Pancreas (tissue), 10 donors: Measurements from ENCODE around the gene IFNGR2. TPM values are rescaled to one million over a fixed set of nuclear protein-coding genes. Genes with fewer than 3 reads are reported as not detected.

Experiments used
- ATAC-seq, 4 donors: fragments of 200-7000 bp; cut with Tn5 transposase; one replicate each; pipeline versions ENCODE4 v1.8.0 to v1.9.1; 2020; ENCODE audit warnings: mild to moderate bottlenecking in 4 of 4, moderate library complexity in 4 of 4
- DNase-seq, 6 donors: peaks; one replicate each; pipeline ENCODE4 v3.0.0-alpha.2; 2020
- FAIRE-seq: peaks from 2 replicates; lab custom pipeline; 2012; peaks lifted over from hg19 to GRCh38; lab: Jason Lieb, UNC
- H3K27ac ChIP-seq, 4 donors: fragments of 200-600 bp; sonication (generic); 1 replicate in 3 of 4; 2 replicates in 1 of 4; pipeline versions ENCODE4 v1.5.0 to v1.8.0; 2020
- H3K27me3 ChIP-seq, 4 donors: fragments of 200-600 bp; one replicate each; pipeline ENCODE4 v1.8.0; 2021
- H3K36me3 ChIP-seq, 3 donors: fragments of 200-600 bp; sonication (generic) in 1 of 3; one replicate each; pipeline versions ENCODE4 v1.5.0 to v1.8.0; 2020 to 2021
- H3K4me1 ChIP-seq, 3 donors: fragments of 200-600 bp; one replicate each; pipeline ENCODE4 v1.8.0; 2021
- H3K4me3 ChIP-seq, 4 donors: fragments of 200-600 bp; sonication (generic) in 2 of 4; one replicate each; pipeline versions ENCODE4 v1.5.0 to v1.8.0; 2020 to 2021
- H3K9me3 ChIP-seq, 4 donors: fragments of 200-600 bp; one replicate each; pipeline ENCODE4 v1.8.0; 2021
- CTCF ChIP-seq, 4 donors: fragments of 200-600 bp; sonication (generic) in 3 of 4; IDR thresholded peaks; one replicate each; pipeline versions ENCODE4 v1.5.0 to v1.8.0; 2021; ENCODE audit warnings: antibody characterized with exemption in 4 of 4
- WGBS, 2 donors: extraction: QIAGEN DNeasy Blood & Tissue Kit; methylation state at CpG; one replicate each; pipeline ENCODE4 v1.1.7; 2013; 5-methylcytosine and 5-hydroxymethylcytosine counted together
- intact Hi-C, 3 donors: fragments of 100-400 bp; cut with DNase I; formaldehyde crosslinking; loops; one replicate each; pipeline versions ENCODE4 v1.11.1 to v1.14.2; 2022
- polyA plus RNA-seq, 2 donors: library from polyadenylated mRNA; stranded (reverse); fragments of 200-250 nt; gene quantifications; one replicate each; pipeline ENCODE4 v1.2.3, GENCODE V29; 2013
- total RNA-seq, 6 donors: library from RNA; stranded (reverse); fragmentation: NEBNext Ultra II Directional in 4 of 6; extraction: Animal tissue kit (Norgen Biotek cat#: 25700) in 4 of 6; gene quantifications; one replicate each; pipeline versions ENCODE4 v1.2.1 to v1.2.4, GENCODE V29; 2021 to 2023
- donor health status: healthy with polysubstance abuse.
- donor health status: DM: no; HTN: no; CAD: no; lungs with moderate emphysema.
- donor health status: DM: no; HTN: no; CAD: no.
- donor health status: control.
- donor health status: control.
- donor health status: Bipolar disorder and iron deficiency.
- donor health status: DM: yes; HTN: yes; CAD: no.
- donor health status: DM: no; HTN: no; CAD: no.
- donor health status: DM: no; HTN: no; CAD: no.
- donor health status: DM: yes; HTN: yes; CAD: no.

The IFNGR2 gene
- total and polyA plus RNA-seq, 8 donors, result 10.1 to 56.5 (median 19.9) TPM

- intact Hi-C loops, result no loop called here
- 90 to 92% methylated on average over 1 of the region's 1 CpG for WGBS, 2 donors
- Histone ChIP-seq H3K27me3 (no peaks in the 10 kb centered on the region), H3K27ac (no peak overlapping the region), H3K4me3 (no peak overlapping the region), H3K9me3 (no peaks in the 10 kb centered on the region), H3K4me1 (no peaks in the 10 kb centered on the region), H3K36me3 (peaks cover 0 to 19% (median 0%) of the 10 kb centered on the region in 3 donors)
- peak in 1 of 4 donors; percentile 25 for ATAC-seq
- no peak for FAIRE-seq
- no peak for TF ChIP-seq CTCF (IDR thresholded peaks at IDR 0.05)
- no peak for DNase-seq
Observed at GRCh38 chr21:33451634-33452071, 48.4 kb downstream of the IFNGR2 start.

- ATAC-seq (no peak), FAIRE-seq (no peak), DNase-seq (no peak)
- Histone ChIP-seq H3K4me3 (no peak overlapping the region), H3K9me3 (no peaks in the 10 kb centered on the region), H3K27me3 (no peaks in the 10 kb centered on the region), H3K27ac (no peak overlapping the region), H3K4me1 (no peaks in the 10 kb centered on the region), H3K36me3 (peaks cover 0 to 19% (median 0%) of the 10 kb centered on the region in 3 donors)
- intact Hi-C loops, result no loop called here
- no peak for TF ChIP-seq CTCF (IDR thresholded peaks at IDR 0.05)
- WGBS, 2 donors, result 88 to 89% methylated on average over 3 of the region's 3 CpGs
Observed at GRCh38 chr21:33452362-33452761, 49.1 kb downstream of the IFNGR2 start.

- intact Hi-C loops, result no loop called here
- Histone ChIP-seq H3K27me3 (no peaks in the 10 kb centered on the region), H3K4me3 (no peak overlapping the region), H3K4me1 (no peaks in the 10 kb centered on the region), H3K36me3 (peaks cover 0 to 26% (median 3%) of the 10 kb centered on the region in 3 donors), H3K27ac (no peak overlapping the region), H3K9me3 (no peaks in the 10 kb centered on the region)
- WGBS, 2 donors, result 81% methylated on average over 6 of the region's 6 CpGs
- no peak for ATAC-seq
- FAIRE-seq, result no peak
- no peak for DNase-seq
- no peak for TF ChIP-seq CTCF (IDR thresholded peaks at IDR 0.05)
Observed at GRCh38 chr21:33455686-33456446, 52.7 kb downstream of the IFNGR2 start.

- WGBS, 2 donors, result 97% methylated on average over 3 of the region's 3 CpGs
- DNase-seq (no peak), ATAC-seq (no peak), FAIRE-seq (no peak)
- Histone ChIP-seq H3K9me3 (no peaks in the 10 kb centered on the region), H3K4me1 (peaks cover 0 to 3% (median 0%) of the 10 kb centered on the region in 3 donors), H3K27me3 (no peaks in the 10 kb centered on the region), H3K4me3 (no peak overlapping the region), H3K36me3 (peaks cover 0 to 26% (median 3%) of the 10 kb centered on the region in 3 donors), H3K27ac (no peak overlapping the region)
- no peak for TF ChIP-seq CTCF (IDR thresholded peaks at IDR 0.05)
- intact Hi-C loops, result no loop called here
Observed at GRCh38 chr21:33458861-33459260, 55.6 kb downstream of the IFNGR2 start.
